ENCODE measurements around the gene CCDC171. TPM values are rescaled to one million over a fixed set of nuclear protein-coding genes. Genes with fewer than 3 reads are reported as not detected.

The CCDC171 gene
- total and polyA plus RNA-seq, 3 donors from 2014 or later: 13.2 to 30.2 (median 21.4) TPM

- Histone ChIP-seq H3K4me3 (no peak overlapping the region), H3K9me3 (no peaks in the 10 kb centered on the region), H3K4me1 (no peaks in the 10 kb centered on the region), H3K27me3 (no peaks in the 10 kb centered on the region), H3K36me3 (ENCODE audit: low read depth, missing control alignments) (no peaks in the 10 kb centered on the region), H3K27ac (no peak overlapping the region)
- DNase-seq: no peak
- no peak for TF ChIP-seq POLR2A (IDR thresholded peaks at IDR 0.05)
- no peak for TF ChIP-seq CTCF (IDR thresholded peaks at IDR 0.05)
- WGBS, 2 donors: 96 to 98% methylated on average over 2 of the region's 2 CpGs
- intact Hi-C loops (cut with DNase I; ENCODE audit: low total_unique reads): no loop called here
Observed at GRCh38 chr9:15885464-15885863, 332.6 kb downstream of the CCDC171 start.

GRCh38 chr9:15889555-15889954, 336.7 kb downstream of the CCDC171 start:
- H3K27ac ChIP-seq: no peak overlapping the region
- H3K36me3 ChIP-seq (ENCODE audit: low read depth, missing control alignments): no peaks in the 10 kb centered on the region
- H3K9me3 ChIP-seq: no peaks in the 10 kb centered on the region
- TF ChIP-seq CTCF (IDR thresholded peaks at IDR 0.05) (no peak), POLR2A (IDR thresholded peaks at IDR 0.05) (no peak)
- DNase-seq: no peak
- WGBS, 2 donors: 92 to 95% methylated on average over 1 of the region's 1 CpG
- no peak overlapping the region for H3K4me3 ChIP-seq
- intact Hi-C loops (cut with DNase I; ENCODE audit: low total_unique reads): no loop called here
- no peaks in the 10 kb centered on the region for H3K4me1 ChIP-seq
- no peaks in the 10 kb centered on the region for H3K27me3 ChIP-seq

GRCh38 chr9:15901572-15901971, 348.7 kb downstream of the CCDC171 start:
- no peaks in the 10 kb centered on the region for H3K4me1 ChIP-seq
- H3K36me3 ChIP-seq (ENCODE audit: low read depth, missing control alignments): no peaks in the 10 kb centered on the region
- intact Hi-C loops (cut with DNase I; ENCODE audit: low total_unique reads): no loop called here
- H3K27ac ChIP-seq: no peak overlapping the region
- H3K9me3 ChIP-seq: no peaks in the 10 kb centered on the region
- H3K4me3 ChIP-seq: no peak overlapping the region
- DNase-seq: no peak
- WGBS, 2 donors: 93 to 97% methylated on average over 1 of the region's 1 CpG
- no peak for TF ChIP-seq CTCF (IDR thresholded peaks at IDR 0.05)
- no peak for TF ChIP-seq POLR2A (IDR thresholded peaks at IDR 0.05)
- H3K27me3 ChIP-seq: no peaks in the 10 kb centered on the region

- Histone ChIP-seq H3K4me1 (no peaks in the 10 kb centered on the region), H3K36me3 (ENCODE audit: low read depth, missing control alignments) (no peaks in the 10 kb centered on the region), H3K27me3 (no peaks in the 10 kb centered on the region), H3K4me3 (no peak overlapping the region), H3K27ac (no peak overlapping the region), H3K9me3 (no peaks in the 10 kb centered on the region)
- no peak for TF ChIP-seq POLR2A (IDR thresholded peaks at IDR 0.05)
- TF ChIP-seq CTCF (IDR thresholded peaks at IDR 0.05): no peak
- no peak for DNase-seq
- 74 to 90% methylated on average over 6 of the region's 6 CpGs for WGBS, 2 donors
- intact Hi-C loops (cut with DNase I; ENCODE audit: low total_unique reads): no loop called here
Observed at GRCh38 chr9:15909297-15909696, 356.5 kb downstream of the CCDC171 start.

GRCh38 chr9:15915711-15916110, 362.9 kb downstream of the CCDC171 start:
- intact Hi-C loops (cut with DNase I; ENCODE audit: low total_unique reads): no loop called here
- H3K4me3 ChIP-seq: no peak overlapping the region
- H3K4me1 ChIP-seq: no peaks in the 10 kb centered on the region
- H3K36me3 ChIP-seq (ENCODE audit: low read depth, missing control alignments): no peaks in the 10 kb centered on the region
- no peaks in the 10 kb centered on the region for H3K9me3 ChIP-seq
- TF ChIP-seq POLR2A (IDR thresholded peaks at IDR 0.05) (no peak), CTCF (IDR thresholded peaks at IDR 0.05) (no peak)
- H3K27me3 ChIP-seq: no peaks in the 10 kb centered on the region
- no peak overlapping the region for H3K27ac ChIP-seq
- no peak for DNase-seq
